Neural crest cell (in vitro differentiated cells): ENCODE results near the gene PRKCE. TPM values are rescaled to one million over a fixed set of nuclear protein-coding genes. Genes with fewer than 3 reads are reported as not detected.
A peak's percentile ranks its signal among the peaks of the same experiment; 100 is the strongest.

Experiments
- DNase-seq: peaks from one replicate; pipeline ENCODE4 v3.0.0; 2021; ENCODE audit warnings: low read depth, mixed read lengths, low spot score
- H3K27ac Mint-ChIP-seq: one replicate; pipeline ENCODE4 v1.8.0; 2021; ENCODE audit warnings: mild to moderate bottlenecking, mixed read lengths; ENCODE audit not compliant: unreplicated experiment
- H3K27me3 Mint-ChIP-seq: 2 replicates; pipeline ENCODE4 v1.8.0; 2021; ENCODE audit warnings: low read depth, mild to moderate bottlenecking, mixed read lengths
- H3K36me3 Mint-ChIP-seq: 2 replicates; pipeline ENCODE4 v1.8.0; 2021; ENCODE audit warnings: low read depth, mild to moderate bottlenecking, mixed read lengths
- H3K4me1 Mint-ChIP-seq: 2 replicates; pipeline ENCODE4 v1.8.0; 2021; ENCODE audit warnings: mixed read lengths
- H3K4me3 Mint-ChIP-seq: one replicate; pipeline ENCODE4 v1.8.0; 2021; ENCODE audit warnings: mild to moderate bottlenecking, mixed read lengths
- H3K9me3 Mint-ChIP-seq: 2 replicates; pipeline ENCODE4 v1.8.0; 2021; ENCODE audit warnings: mixed read lengths
- CTCF ChIP-seq: fragments of 200-600 bp; sonication (generic); conservative IDR thresholded peaks from 2 replicates; pipeline ENCODE4 v1.5.0; 2021; ENCODE audit warnings: antibody characterized with exemption, mild to moderate bottlenecking
- total RNA-seq: library from RNA; stranded (reverse); gene quantifications from 2 replicates; pipeline ENCODE4 v1.2.1, GENCODE V29; 2021

The PRKCE gene
- total RNA-seq, 1 donor from 2014 or later = 15.6 TPM

GRCh38 chr2:45849491-45850283, 198.2 kb downstream of the PRKCE start:
- peaks cover 5% of the 10 kb centered on the region for H3K36me3 Mint-ChIP-seq

GRCh38 chr2:45850558-45850957, 199.1 kb downstream of the PRKCE start:
- Mint-ChIP-seq H3K4me1 (peaks cover 60% of the 10 kb centered on the region), H3K27ac (no peak overlapping the region), H3K9me3 (peaks cover 3% of the 10 kb centered on the region), H3K4me3 (no peak overlapping the region), H3K36me3 (peaks cover 5% of the 10 kb centered on the region), H3K27me3 (no peaks in the 10 kb centered on the region)
- DNase-seq = no peak
- no peak for TF ChIP-seq CTCF

More at GRCh38 chr2:45849491-45850283, 198.2 kb downstream of the PRKCE start:
- Mint-ChIP-seq H3K9me3 (peaks cover 3% of the 10 kb centered on the region), H3K4me1 (peaks cover 58% of the 10 kb centered on the region), H3K4me3 (no peak overlapping the region), H3K27ac (no peak overlapping the region), H3K27me3 (no peaks in the 10 kb centered on the region)
- no peak for TF ChIP-seq CTCF
- no peak for DNase-seq

- Mint-ChIP-seq H3K4me3 (no peak overlapping the region), H3K27ac (peak overlapping the region; percentile 24), H3K36me3 (peaks cover 5% of the 10 kb centered on the region), H3K9me3 (peaks cover 3% of the 10 kb centered on the region), H3K4me1 (peaks cover 60% of the 10 kb centered on the region), H3K27me3 (no peaks in the 10 kb centered on the region)
- TF ChIP-seq CTCF = no peak
- DNase-seq = no peak
Measured at GRCh38 chr2:45851111-45851510, 199.6 kb downstream of the PRKCE start.

- Mint-ChIP-seq H3K9me3 (peaks cover 3% of the 10 kb centered on the region), H3K27ac (no peak overlapping the region), H3K27me3 (no peaks in the 10 kb centered on the region), H3K36me3 (peaks cover 5% of the 10 kb centered on the region), H3K4me3 (no peak overlapping the region), H3K4me1 (peaks cover 60% of the 10 kb centered on the region)
- TF ChIP-seq CTCF = no peak
- DNase-seq = no peak
Measured at GRCh38 chr2:45851576-45852304, 200.3 kb downstream of the PRKCE start.

GRCh38 chr2:45852450-45853150, 201.1 kb downstream of the PRKCE start:
- no peak overlapping the region for H3K27ac Mint-ChIP-seq

More at GRCh38 chr2:45852450-45853150, 201.1 kb downstream of the PRKCE start:
- peaks cover 3% of the 10 kb centered on the region for H3K9me3 Mint-ChIP-seq
- H3K36me3 Mint-ChIP-seq = peaks cover 2% of the 10 kb centered on the region
- no peak for TF ChIP-seq CTCF
- DNase-seq = no peak
- H3K27me3 Mint-ChIP-seq = no peaks in the 10 kb centered on the region
- H3K4me3 Mint-ChIP-seq = no peak overlapping the region
- H3K4me1 Mint-ChIP-seq = peaks cover 63% of the 10 kb centered on the region
